Measurements from ENCODE around the gene CPT1C. TPM values are rescaled to one million over a fixed set of nuclear protein-coding genes. Genes with fewer than 3 reads are reported as not detected.

CPT1C gene
- polyA plus RNA-seq, 1 donor, result 7.4 TPM

GRCh38 chr19:49652551-49653465, 38.1 kb upstream of the CPT1C start:
- no peak overlapping the region for H3K27ac ChIP-seq (ENCODE audit: low read length)
- DNase-seq, result no peak
- H3K4me3 ChIP-seq (ENCODE audit: low read length), result no peak overlapping the region
- H3K36me3 ChIP-seq (ENCODE audit: control insufficient read depth, insufficient read depth, low read length), result peaks cover 77% of the 10 kb centered on the region
- no peaks in the 10 kb centered on the region for H3K4me1 ChIP-seq (ENCODE audit: control insufficient read depth, insufficient read depth, low read length)
- H3K9me3 ChIP-seq (ENCODE audit: control insufficient read depth, low read depth, low read length), result peaks cover 4% of the 10 kb centered on the region
- H3K27me3 ChIP-seq (ENCODE audit: control insufficient read depth, insufficient read depth, low read length), result no peaks in the 10 kb centered on the region
- WGBS (ENCODE audit: insufficient coverage, low lambda C conversion rate), result no CpG with 5 or more reads among the region's 58 CpGs

- H3K4me3 ChIP-seq (ENCODE audit: low read length), result no peak overlapping the region
- no CpG with 5 or more reads among the region's 13 CpGs for WGBS (ENCODE audit: insufficient coverage, low lambda C conversion rate)
- H3K27ac ChIP-seq (ENCODE audit: low read length), result no peak overlapping the region
- DNase-seq, result no peak
- H3K4me1 ChIP-seq (ENCODE audit: control insufficient read depth, insufficient read depth, low read length), result no peaks in the 10 kb centered on the region
- peaks cover 4% of the 10 kb centered on the region for H3K9me3 ChIP-seq (ENCODE audit: control insufficient read depth, low read depth, low read length)
- peaks cover 80% of the 10 kb centered on the region for H3K36me3 ChIP-seq (ENCODE audit: control insufficient read depth, insufficient read depth, low read length)
- no peaks in the 10 kb centered on the region for H3K27me3 ChIP-seq (ENCODE audit: control insufficient read depth, insufficient read depth, low read length)
Observed at GRCh38 chr19:49653466-49653806, 37.5 kb upstream of the CPT1C start.

GRCh38 chr19:49654581-49654980, 36.3 kb upstream of the CPT1C start:
- Histone ChIP-seq H3K4me3 (ENCODE audit: low read length) (no peak overlapping the region), H3K27ac (ENCODE audit: low read length) (no peak overlapping the region), H3K27me3 (ENCODE audit: control insufficient read depth, insufficient read depth, low read length) (no peaks in the 10 kb centered on the region), H3K9me3 (ENCODE audit: control insufficient read depth, low read depth, low read length) (peaks cover 4% of the 10 kb centered on the region), H3K36me3 (ENCODE audit: control insufficient read depth, insufficient read depth, low read length) (peaks cover 85% of the 10 kb centered on the region), H3K4me1 (ENCODE audit: control insufficient read depth, insufficient read depth, low read length) (no peaks in the 10 kb centered on the region)
- DNase-seq, result no peak
- no CpG with 5 or more reads among the region's 10 CpGs for WGBS (ENCODE audit: insufficient coverage, low lambda C conversion rate)

DNA sequence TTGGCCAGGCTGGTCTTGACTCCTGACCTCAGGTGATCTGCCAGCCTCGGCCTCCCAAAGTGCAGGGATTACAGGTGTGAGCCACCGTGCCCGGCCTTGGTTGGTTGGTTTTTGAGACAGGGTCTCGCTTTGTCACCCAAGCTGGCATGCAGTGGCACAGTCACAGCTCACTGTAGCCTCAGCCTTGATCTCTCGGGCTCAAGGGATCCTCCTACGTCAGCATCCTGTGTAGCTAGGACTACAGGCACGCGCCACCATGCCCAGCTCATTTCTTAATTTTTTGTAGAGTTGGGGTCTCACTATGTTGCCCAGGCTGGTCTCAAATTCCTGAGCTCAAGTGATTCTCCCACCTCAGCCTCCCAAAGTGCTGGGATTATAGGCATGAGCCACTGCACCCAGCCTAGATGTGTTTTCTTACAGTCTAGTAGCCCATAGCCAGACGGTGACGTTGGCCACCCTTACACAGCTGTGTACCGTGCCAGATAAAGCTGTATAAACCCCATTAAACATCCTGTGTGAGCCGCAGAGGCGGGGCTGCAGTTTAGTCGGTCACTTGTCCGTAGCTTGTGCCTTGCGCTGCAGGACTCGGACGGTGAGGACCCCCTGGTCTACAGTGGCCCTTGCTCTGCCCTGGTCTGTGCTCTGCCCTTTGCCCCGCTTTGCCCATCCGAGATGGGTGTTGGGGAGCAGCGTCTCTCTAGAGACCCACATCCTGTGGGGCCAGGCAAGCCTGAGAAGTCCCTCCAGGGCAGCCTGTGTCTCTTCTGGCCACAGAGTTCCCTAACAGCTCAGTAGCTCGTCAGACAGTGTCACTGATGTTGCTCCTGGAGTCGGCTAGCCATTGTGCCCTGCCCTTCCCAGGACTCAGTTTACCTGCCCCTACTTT, 35.1 kb upstream of the CPT1C start:
- no peaks in the 10 kb centered on the region for H3K27me3 ChIP-seq (ENCODE audit: control insufficient read depth, insufficient read depth, low read length)
- H3K27ac ChIP-seq (ENCODE audit: low read length), result no peak overlapping the region
- no peak overlapping the region for H3K4me3 ChIP-seq (ENCODE audit: low read length)
- no peaks in the 10 kb centered on the region for H3K4me1 ChIP-seq (ENCODE audit: control insufficient read depth, insufficient read depth, low read length)
- H3K9me3 ChIP-seq (ENCODE audit: control insufficient read depth, low read depth, low read length), result peaks cover 4% of the 10 kb centered on the region
- 80% methylated on average over 3 of the region's 23 CpGs for WGBS (ENCODE audit: insufficient coverage, low lambda C conversion rate)
- peaks cover 86% of the 10 kb centered on the region for H3K36me3 ChIP-seq (ENCODE audit: control insufficient read depth, insufficient read depth, low read length)
- no peak for DNase-seq

DNA sequence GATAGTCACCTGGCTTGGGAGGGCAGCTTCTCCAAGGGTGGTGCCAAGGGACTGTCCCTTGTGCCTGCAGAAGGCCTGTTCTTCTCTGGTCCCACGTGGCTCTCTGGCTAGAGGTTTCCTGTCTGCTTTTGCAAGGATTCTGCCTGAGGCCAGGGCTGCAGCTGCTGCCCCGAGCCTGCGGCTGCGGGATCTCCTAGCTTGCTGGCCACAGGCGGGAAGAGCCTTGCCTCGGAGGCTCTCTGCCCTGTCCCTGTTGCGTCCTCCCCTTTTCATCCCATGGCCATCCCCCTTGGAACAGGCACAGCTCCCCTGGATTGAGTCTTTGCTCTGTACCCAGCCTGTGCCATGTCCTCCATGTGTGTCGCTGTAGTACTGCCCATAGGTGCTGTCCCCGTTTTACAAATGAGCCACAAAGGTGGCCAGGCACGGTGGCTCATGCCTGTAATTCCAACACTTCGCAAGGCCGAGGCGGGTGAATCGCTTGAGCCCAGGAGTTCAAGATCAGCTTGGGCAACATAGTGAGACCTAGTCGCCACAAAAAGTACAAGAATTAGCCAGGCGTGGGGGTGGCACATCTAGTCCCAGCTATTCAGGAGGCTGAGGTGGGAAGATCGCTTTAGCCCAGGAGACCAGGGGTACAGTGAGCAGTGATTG, 34.3 kb upstream of the CPT1C start:
- Histone ChIP-seq H3K9me3 (ENCODE audit: control insufficient read depth, low read depth, low read length) (peaks cover 4% of the 10 kb centered on the region), H3K36me3 (ENCODE audit: control insufficient read depth, insufficient read depth, low read length) (peaks cover 89% of the 10 kb centered on the region), H3K27ac (ENCODE audit: low read length) (no peak overlapping the region), H3K27me3 (ENCODE audit: control insufficient read depth, insufficient read depth, low read length) (no peaks in the 10 kb centered on the region), H3K4me1 (ENCODE audit: control insufficient read depth, insufficient read depth, low read length) (no peaks in the 10 kb centered on the region), H3K4me3 (ENCODE audit: low read length) (no peak overlapping the region)
- 100% methylated on average over 1 of the region's 17 CpGs for WGBS (ENCODE audit: insufficient coverage, low lambda C conversion rate)
- DNase-seq, result no peak

DNA sequence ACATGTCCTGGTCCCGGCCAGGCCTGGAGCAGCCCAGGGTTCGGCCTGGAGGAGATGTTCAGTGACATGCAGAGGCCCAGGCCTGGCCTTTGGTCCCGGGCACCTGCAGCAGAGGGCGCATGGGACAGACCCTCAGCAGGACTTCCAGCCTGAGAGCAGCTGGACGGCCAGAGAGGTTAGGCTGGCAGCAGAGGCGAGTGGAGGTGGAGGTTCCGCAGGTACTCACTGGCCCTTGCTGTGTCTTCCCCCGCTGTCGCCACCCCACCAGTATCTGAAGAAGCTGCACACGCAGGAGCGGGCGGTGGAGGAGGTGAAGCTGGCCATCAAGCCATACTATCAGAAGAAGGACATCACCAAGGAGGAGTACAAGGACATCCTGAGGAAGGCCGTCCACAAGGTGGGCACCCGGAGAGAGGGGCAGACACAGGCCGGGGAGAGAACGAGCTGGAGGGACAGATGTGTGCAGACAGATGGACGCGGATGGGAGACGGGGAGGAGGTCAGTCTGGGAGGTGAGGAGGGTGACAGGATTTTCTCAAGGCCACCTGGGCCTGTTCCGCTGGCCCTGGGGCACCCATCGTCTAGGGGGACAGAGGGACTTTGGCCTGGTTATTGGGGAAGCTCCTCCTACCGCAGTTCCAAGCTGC, 33.3 kb upstream of the CPT1C start:
- H3K4me1 ChIP-seq (ENCODE audit: control insufficient read depth, insufficient read depth, low read length), result no peaks in the 10 kb centered on the region
- no peak for DNase-seq
- H3K27me3 ChIP-seq (ENCODE audit: control insufficient read depth, insufficient read depth, low read length), result no peaks in the 10 kb centered on the region
- peaks cover 95% of the 10 kb centered on the region for H3K36me3 ChIP-seq (ENCODE audit: control insufficient read depth, insufficient read depth, low read length)
- H3K27ac ChIP-seq (ENCODE audit: low read length), result no peak overlapping the region
- WGBS (ENCODE audit: insufficient coverage, low lambda C conversion rate), result no CpG with 5 or more reads among the region's 22 CpGs
- H3K9me3 ChIP-seq (ENCODE audit: control insufficient read depth, low read depth, low read length), result no peaks in the 10 kb centered on the region
- H3K4me3 ChIP-seq (ENCODE audit: low read length), result no peak overlapping the region

DNA sequence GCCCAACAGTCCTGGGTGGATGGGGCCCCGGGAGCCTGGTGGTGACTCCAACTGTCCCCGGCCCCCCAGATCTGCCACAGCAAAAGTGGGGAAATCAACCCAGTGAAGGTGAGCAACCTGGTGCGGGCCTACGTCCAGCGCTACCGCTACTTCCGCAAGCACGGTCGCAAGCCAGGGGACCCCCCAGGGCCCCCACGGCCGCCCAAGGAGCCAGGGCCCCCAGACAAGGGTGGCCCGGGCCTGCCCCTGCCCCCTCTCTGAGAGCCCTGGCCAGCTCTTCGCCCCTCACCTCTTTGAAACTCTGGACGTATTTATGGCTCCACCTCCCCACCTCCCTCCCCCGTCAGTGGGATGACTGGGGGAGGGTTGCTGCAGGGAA, 32.8 kb upstream of the CPT1C start:
- Histone ChIP-seq H3K4me1 (ENCODE audit: control insufficient read depth, insufficient read depth, low read length) (no peaks in the 10 kb centered on the region), H3K27ac (ENCODE audit: low read length) (no peak overlapping the region), H3K27me3 (ENCODE audit: control insufficient read depth, insufficient read depth, low read length) (no peaks in the 10 kb centered on the region), H3K9me3 (ENCODE audit: control insufficient read depth, low read depth, low read length) (no peaks in the 10 kb centered on the region), H3K36me3 (ENCODE audit: control insufficient read depth, insufficient read depth, low read length) (peaks cover 95% of the 10 kb centered on the region), H3K4me3 (ENCODE audit: low read length) (no peak overlapping the region)
- no CpG with 5 or more reads among the region's 15 CpGs for WGBS (ENCODE audit: insufficient coverage, low lambda C conversion rate)
- DNase-seq, result no peak

- no peak overlapping the region for H3K4me3 ChIP-seq (ENCODE audit: low read length)
- H3K27me3 ChIP-seq (ENCODE audit: control insufficient read depth, insufficient read depth, low read length), result no peaks in the 10 kb centered on the region
- peaks cover 90% of the 10 kb centered on the region for H3K36me3 ChIP-seq (ENCODE audit: control insufficient read depth, insufficient read depth, low read length)
- H3K4me1 ChIP-seq (ENCODE audit: control insufficient read depth, insufficient read depth, low read length), result peaks cover 4% of the 10 kb centered on the region
- DNase-seq, result no peak
- WGBS (ENCODE audit: insufficient coverage, low lambda C conversion rate), result no CpG with 5 or more reads among the region's 12 CpGs
- H3K9me3 ChIP-seq (ENCODE audit: control insufficient read depth, low read depth, low read length), result no peaks in the 10 kb centered on the region
- H3K27ac ChIP-seq (ENCODE audit: low read length), result no peak overlapping the region
Observed at GRCh38 chr19:49658566-49659442, 32.1 kb upstream of the CPT1C start.

DNA sequence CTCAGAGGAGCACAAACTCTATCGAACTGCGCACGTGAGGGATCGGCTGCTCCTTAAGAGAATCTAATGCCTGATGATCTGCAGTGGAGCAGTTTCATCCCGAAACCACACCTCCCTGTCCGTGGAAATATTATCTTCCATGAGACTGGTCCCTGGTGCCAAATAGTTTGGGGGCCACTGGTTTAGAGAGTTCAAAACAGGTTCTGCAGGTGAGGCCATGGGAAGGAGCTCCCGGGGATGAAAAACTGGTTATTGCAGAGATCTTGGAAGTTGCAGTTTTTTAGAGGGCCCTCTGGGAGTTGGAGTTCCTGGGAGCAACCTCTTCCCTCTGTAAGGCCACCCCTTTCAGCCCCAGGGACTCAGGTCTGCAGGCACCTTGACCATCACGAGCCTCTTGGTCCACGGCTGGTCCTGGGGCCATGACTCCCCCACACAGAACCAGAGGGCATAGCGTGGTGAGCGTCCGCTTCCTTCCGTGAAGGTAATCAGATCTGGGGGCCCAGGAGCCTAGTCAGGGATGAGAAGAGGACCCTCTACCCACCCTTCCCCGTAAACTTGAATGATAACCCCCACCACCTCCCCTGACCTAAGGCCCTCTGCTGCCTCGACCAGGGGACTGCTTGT, 30.5 kb upstream of the CPT1C start:
- H3K9me3 ChIP-seq (ENCODE audit: control insufficient read depth, low read depth, low read length), result no peaks in the 10 kb centered on the region
- WGBS (ENCODE audit: insufficient coverage, low lambda C conversion rate), result no CpG with 5 or more reads among the region's 15 CpGs
- no peak for DNase-seq
- H3K4me1 ChIP-seq (ENCODE audit: control insufficient read depth, insufficient read depth, low read length), result peaks cover 8% of the 10 kb centered on the region
- peaks cover 75% of the 10 kb centered on the region for H3K36me3 ChIP-seq (ENCODE audit: control insufficient read depth, insufficient read depth, low read length)
- no peak overlapping the region for H3K27ac ChIP-seq (ENCODE audit: low read length)
- H3K27me3 ChIP-seq (ENCODE audit: control insufficient read depth, insufficient read depth, low read length), result no peaks in the 10 kb centered on the region
- H3K4me3 ChIP-seq (ENCODE audit: low read length), result no peak overlapping the region
